HG03097 (cell line): ENCODE data around the gene DOK6.

Experiments
- ATAC-seq: cut with Tn5 transposase; IDR thresholded peaks from one replicate; pipeline ENCODE4 v1.9.1; 2021; ENCODE audit not compliant: unreplicated experiment, low FRiP score

The DOK6 gene

DNA sequence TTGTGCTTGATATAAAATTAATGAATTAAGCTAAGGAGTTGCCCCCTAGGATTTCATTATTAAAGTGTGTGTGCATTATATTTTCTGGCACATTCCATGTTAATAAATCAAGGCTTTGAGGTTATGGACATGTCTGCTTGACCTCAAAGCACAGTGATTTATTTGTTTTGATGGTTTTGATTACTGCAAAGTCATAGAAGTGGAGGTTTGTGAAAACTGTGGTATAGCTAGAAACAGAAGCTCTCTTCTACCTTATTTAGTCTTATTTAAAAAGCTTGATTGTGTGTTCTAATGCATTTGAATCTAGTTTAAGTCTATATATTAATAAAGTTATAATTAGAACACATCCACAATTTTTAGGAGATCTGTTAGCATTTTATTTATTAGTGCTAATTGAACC is 32.2 kb downstream of the DOK6 start:
- ATAC-seq: no peak

DNA sequence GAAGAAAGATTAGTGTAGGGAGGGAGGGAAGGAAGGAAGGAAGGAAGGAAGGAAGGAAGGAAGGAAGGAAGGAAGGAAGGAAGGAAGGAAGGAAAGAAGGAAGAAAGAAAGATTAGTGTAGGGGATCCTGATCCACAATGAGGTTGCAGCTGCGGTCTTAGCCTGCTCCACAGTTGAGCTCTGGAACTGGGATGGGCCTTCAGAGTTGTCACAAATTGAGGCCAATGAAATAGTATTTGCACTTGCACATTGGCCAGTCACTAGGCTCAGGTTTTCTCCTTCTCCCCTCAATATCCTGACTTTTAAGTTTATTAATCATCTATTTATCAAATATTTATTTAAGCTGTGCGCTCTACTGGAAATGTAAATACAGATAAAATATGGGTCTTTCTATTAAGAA is 34.3 kb downstream of the DOK6 start:
- no peak for ATAC-seq

DNA sequence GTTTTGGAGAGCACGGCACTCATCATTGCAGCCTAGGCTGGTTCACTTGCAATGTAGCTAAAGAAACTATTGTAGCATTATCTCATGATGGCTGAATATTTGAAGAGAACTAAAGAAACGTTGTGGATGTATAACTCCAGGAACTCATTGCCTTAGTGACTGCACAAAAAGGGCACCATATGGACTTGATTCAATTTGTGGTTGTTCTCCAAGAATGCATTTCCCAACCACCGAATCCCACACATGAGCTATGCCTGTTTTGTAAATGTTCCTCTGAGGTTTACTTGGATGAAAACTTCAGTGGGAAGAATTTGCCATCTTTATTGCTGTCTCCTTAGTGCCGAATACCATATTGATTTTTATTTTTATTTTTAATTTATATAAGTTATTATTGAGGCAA is 43.5 kb downstream of the DOK6 start:
- ATAC-seq: no peak

DNA sequence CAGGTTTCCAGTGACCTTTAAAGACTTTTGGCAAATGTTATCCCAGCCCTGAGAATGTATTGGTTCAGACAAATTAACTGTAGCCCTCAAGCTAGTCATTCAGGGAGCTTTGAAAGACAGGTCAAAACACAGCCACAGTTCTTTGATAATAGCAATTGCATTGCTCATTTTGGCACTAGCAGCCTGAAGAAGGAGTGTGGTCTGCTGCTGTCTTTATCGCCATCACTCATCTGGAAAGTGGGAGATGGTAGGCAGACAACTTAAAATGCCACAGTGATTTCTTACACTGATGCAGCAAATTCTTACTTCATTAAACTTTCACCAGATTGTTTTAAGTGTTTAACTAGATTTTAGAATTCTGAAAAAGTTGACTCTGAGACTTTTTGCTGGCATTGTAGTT is 47.2 kb downstream of the DOK6 start:
- ATAC-seq: no peak

DNA sequence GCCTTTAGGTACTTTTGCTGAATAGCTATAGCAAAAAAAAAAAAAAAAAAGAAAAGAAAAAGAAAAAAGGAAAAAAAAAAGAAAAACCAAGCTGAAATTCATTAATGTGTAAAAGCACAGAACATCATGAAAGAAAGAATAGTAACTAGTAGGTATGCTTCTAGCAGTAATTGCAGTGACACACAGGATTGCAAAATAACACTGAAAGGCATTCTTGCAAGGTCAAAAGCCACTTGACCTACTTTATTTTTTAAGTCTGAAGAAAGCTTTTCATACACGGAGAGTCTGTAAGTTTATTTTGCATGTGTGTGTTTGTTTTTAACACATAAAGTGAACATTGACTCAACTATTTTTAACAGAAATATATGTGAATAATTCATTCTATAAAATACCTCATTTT is 54.4 kb downstream of the DOK6 start:
- no peak for ATAC-seq

DNA sequence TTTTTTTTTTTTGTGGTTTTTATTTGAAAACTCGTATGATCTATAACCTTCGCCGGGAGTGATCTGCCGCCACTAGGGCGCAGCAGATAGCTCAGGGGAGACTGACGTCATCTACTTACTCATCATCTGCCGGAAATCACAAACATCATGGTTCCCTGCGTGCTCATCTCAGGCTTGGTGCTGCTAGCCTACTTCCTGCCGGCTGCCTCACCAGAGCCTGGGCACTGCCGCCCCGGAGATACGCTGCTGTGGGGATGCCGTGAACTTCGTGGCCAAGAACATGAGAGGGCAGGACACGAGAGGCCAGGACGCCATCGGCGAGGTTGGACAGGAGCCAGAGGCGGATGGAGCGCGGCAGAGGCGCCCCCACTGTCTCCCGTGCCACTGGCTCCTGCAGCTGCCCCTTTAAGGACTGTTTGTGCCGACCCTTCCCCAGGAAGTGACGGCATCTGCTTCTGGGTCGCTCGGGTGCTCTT is 68.8 kb downstream of the DOK6 start:
- ATAC-seq: no peak

DNA sequence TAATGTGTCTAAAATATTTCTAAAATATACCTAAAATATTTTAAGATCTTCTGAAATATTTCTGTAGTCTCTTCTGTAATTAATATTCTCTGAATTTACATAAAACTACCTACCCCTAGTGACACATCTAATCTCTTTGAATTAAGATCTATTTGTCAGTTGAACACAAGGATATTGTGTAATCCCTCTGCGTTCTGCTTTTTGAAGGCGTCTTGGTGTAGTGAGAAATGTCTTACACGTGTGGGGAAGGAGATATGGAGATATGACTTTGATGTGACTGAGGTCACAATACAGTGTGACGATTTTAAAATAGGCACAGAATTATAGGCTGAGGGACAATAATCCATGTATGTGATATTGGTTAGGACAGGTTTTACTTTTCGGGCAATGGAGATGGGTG is 79.8 kb downstream of the DOK6 start:
- no peak for ATAC-seq

DNA sequence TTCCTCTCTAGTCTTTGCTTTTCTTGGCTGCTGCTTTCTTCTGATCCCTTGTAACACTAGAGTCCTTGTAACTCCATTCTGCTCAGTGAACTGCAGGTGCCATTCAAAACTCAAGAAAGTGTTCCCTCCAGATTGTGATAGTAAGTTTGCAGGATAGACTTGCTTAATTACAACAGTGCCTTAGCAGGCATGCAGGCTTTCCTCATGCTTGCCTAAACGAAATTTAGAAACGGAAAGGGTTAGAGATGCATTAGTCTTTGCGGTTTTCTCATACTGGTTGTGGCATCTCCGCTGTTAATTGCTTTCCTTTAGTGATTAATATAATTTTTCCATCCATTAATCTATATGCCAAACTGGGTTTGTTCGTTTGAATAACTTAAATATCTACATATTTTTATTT is 82.9 kb downstream of the DOK6 start:
- no peak for ATAC-seq

DNA sequence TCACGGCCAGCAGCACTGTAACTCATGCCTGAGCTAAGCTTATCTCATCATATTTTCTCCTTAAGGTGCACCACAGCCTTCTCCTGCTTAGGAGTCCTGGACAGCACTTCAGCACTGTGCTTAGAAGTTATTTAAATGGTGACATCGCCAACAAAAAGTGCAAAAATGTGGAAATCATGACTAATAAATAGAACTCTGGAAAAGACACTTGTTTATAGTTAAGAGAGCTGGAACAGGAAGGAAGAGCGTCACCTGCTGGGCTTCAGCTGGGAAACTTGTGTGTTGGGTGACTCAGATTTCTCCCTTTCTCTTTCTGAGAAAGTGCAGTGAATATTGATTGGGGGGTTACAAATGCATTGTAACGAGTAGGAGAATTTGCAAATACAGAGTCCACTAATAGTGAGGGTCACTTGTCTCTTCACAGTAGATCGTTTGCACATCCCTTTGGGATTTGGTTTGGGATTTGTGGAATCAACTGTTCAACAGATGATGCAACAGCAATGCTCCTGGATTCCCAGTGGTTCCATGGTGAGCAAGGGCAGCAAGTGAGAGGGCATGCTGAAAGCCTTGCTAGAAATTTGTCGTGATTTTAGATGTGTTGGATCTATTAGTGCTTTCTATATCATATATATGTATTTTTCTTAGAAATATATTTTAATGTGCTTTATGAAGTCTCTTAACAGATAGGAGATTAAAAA is 84.2 kb downstream of the DOK6 start:
- ATAC-seq: no peak

DNA sequence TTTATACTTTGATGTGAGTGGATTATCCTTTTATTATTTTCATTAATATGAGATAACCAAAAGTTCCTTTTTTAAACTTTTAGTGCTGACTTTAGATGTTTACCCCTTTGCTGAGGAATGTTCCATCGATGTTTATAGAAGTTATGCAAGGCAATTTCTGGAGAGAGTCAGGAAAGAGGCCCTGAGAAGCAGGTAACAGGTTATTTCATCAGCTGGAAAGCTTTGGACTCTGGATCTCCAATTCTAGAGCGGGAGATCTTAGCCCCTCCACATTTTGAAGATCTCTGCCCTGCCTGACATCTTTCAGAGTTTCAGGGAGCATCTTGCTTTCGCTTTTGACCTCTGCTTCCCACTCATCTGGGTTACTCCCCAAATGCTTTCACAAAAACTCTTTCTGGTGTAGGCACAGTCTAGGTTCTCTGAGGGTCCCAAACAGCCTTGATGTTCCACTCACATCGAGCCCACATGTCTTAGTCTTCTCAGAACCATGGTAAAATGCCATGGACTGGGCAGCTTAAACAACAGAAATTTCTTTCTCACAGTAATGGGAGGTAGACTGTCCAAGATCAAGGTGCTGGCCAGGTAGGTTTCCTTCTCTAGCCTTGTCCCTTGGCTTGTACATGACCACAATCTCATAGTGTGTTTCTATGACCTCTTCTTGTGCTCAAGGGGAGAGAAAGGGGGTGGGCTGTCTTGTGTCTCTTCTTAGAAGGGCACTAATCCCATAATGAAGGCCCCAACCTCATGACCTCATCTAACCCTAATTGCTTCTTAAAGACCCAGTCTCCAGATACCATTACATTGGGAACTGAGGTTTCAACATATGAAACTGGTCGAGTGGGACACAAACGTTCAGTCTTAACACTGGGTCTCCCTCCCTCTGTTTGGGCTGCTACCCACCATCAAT is 87.1 kb downstream of the DOK6 start:
- no peak for ATAC-seq

DNA sequence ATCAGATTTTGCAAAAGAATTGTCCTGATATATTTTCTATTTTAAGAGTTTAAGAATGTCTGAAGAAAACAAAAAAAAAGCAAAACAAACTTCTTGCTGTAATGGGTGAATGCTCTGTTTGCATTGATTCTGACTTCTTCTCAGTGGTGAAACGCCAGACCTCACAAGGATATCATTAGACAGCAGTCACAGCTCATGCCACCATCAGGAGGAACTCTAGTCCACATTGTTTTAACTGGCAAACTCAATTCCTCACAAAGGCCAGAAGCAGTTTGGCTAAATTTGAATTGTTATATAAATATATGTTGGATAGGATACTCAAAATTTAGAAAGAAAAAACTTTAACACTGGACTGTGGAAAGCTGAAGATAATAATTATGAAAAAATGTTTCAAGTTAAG is 89.4 kb downstream of the DOK6 start:
- no peak for ATAC-seq

DNA sequence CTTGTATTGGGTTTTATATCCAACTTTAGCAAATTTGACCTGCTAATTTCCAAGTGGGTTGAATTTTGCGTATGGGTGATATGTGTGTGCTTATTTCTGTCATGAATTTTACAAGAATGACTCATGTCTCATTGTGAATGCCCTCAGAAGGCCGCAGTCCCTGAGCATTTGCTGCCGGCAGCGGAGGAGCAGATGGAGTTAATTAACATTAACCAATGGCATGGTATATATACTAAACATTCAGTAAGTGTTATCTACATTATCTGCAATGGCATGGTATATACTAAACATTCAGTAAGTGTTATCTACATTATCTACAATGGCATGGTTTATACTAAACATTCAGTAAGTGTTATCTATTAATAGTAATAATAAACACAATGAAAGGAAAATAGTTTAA is 90.1 kb downstream of the DOK6 start:
- ATAC-seq: no peak

DNA sequence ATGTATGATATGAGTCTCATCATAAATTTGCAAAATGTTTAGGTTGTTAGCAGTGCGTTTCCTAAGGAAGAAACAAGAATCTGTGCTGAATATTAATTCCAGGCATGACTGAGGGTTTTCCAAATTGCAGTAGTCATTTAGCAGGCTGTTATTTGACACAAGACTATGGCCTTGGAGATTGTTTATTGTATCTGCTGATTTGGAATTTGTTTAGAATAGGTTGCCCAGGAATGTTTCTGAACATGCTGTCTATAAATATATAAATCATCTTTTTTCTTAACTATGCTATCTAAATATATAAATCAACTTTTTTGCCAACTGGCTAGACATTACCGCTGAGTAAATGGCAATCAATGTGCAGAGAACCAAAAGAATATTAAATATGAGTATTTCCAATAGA is 90.9 kb downstream of the DOK6 start:
- ATAC-seq: no peak

DNA sequence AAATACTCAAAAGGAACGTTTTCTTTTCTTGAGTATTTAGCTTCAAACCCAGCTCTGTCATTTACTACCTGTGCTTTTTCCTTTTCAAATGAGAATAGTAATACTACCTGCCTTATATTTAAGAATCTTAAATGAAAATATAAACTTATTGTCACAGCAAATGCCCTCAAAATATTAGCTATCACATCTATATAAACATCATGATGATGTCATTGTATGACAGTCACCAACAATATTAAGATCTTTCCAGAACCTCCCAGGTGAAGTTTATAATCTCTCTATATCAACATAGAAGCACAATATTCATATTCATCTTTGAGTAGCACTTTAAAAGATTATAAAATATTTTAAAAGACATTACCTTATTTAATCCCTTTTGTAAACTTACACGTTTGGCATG is 92.2 kb downstream of the DOK6 start:
- no peak for ATAC-seq

DNA sequence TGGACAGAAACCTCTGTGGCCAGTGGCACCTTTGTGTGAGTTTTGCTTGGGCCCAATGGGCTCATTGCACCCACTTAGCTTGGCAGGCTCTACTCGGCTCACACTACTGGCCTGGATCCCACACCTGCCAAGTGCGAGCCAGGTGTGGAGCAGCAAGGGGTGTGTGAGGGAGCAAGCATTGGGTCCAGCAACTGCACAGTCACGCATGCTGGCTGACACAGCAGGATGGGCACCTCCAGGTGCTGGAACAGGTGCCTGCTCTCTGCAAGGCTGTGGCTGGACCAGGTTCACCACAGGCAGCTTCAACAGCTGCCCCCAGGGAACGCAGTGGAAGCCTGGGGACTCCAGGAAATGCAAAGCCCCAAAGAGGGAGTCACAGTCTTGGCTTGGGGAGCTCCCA is 94.2 kb downstream of the DOK6 start:
- no peak for ATAC-seq

DNA sequence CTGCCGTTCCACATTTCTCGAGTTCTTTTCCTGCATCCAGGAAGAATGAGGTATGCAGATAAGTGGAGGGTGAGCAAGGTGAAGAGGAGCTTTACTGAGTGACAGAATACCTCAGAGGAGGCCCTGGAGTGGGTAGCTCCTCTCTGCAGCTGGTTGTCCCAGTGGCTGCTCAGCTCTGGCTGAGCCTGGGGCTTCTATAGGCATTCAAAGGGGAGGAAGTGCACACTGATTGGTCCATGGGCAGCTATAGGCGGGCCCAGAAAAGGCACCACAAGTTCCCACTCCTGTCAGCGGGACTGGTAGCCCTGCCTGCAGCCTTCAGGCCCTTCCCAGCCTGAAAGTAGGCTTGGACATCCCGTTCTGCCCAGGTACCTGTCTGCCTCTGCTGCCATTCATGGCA is 94.7 kb downstream of the DOK6 start:
- no peak for ATAC-seq

DNA sequence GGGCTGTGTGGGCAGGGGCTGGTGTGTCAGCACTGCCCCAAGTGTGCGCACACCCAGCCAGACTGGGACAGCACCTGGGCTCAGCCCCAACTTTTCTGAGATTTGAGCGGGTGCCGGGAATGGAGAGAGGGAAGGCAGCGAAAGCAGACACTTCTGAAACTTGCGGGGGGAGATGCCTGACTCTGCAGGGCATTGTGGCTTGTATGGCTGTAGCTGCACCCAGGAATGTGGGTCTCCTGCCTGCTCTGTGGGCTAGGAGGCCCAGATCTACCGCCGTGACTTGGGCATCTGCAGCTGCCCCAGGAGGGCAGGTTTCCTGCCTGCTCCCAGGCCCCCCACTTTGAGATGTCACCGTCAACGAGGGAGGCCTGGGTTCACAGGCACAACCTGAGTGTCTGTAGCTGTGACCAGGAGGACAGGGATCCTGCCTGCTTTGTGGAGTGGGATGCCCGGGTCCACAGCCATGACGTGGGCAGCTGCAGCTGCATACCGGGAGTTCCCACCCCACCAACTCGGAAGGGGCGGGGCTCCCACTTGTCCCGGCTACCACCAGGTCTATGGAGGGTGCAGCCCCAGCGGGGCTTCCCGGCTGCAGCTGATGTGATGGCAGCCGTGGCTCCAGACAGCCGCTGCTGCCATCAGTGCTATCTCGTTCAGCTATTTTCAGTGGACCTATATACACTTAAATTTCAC is 95.3 kb downstream of the DOK6 start:
- no peak for ATAC-seq

DNA sequence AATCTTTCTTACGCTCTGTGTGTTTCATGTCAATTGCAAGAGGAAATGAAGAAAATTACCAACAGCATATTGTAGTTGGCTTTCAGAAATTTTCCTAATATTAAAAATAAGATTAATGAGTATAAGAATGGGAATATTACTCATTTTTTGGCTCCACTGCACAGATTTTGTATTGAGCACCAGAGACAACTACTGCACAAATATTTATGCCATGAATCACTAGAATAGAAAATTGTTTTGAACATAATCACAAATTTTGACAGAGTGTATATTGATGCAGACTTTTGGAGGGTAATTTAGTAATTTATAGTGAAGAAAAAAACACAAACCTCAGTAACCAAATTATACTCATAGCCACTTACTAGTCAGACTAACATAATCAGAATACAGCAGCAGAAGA is 118.3 kb downstream of the DOK6 start:
- no peak for ATAC-seq

DNA sequence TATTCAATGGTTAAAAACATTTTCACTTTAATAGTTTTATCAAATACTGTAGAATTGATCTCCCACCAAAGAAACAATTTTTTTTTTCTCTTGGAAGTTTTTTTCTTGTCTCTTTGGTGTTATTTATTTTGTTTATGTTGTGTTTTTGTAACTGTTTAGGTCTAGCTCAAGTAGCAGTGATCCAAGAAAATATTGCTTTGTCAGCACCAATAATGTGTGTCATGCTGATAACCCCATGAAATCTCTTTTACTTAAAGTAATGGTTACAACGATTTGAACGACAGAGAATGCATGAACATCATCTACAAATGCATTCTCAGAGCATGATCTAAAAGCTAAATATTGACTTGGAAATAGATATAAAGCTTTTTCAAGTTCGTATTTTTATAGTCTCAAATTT is 122.9 kb downstream of the DOK6 start:
- ATAC-seq: no peak

DNA sequence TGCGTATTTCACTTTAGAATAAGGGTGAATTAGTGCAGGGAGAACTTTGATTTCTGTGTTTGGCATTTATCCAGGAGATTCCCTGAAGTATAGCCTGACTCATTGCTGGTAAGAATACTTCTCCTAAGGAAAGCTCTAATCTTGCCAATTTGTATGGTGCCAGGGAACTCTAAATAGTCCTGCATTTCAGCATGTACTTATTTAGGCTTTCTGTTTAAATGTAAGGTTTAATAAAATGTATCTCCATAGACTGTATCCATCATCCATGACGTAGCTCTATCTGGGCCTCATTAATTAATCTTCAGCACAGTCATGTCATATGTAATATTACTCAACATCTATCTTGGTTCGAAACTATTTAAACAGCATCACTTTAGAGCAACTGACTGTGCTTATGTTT is 127.7 kb downstream of the DOK6 start:
- ATAC-seq: no peak

DNA sequence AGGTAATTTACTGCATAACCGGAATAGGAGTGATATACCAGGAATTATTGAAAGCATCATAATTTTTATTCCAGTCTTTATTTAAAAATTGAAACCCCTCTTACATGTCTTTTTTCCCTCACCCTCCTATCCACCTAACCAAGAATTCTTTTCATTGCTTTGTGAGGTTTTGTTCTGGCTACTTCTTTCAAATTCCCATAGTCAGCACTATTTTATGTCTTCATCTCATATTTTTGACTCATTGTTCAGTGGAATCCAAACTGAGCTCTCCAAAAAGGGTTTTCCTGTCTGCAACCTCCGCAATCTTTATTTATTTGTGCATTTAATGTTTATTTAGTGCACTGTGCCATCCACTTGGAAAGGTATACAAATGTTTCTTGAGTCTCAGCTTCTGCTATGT is 128.5 kb downstream of the DOK6 start:
- ATAC-seq: no peak
